ENCODE results near the gene TFIP11.

Gene TFIP11

GRCh38 chr22:26442086-26442756 is 70.1 kb downstream of the TFIP11 start:
- no peaks in the 10 kb centered on the region for H3K4me1 ChIP-seq (ENCODE audit: control insufficient read depth, insufficient read depth, low read length)
- TF ChIP-seq ZNF335 (tag by site-specific recombination; conservative IDR thresholded peaks at IDR 0.05) (no peak), PRDM1 (tag by site-specific recombination; IDR thresholded peaks at IDR 0.05) (0 out of 2 replicates have a peak, but pooled peaks have one; percentile 26), ZNF394 (tag by site-specific recombination; IDR thresholded peaks at IDR 0.05; ENCODE audit: borderline replicate concordance) (no peak; the same call in 1 of the 2 replicates), ZNF704 (tag by site-specific recombination; IDR thresholded peaks at IDR 0.05) (no peak)
- no peak overlapping the region for H3K27ac ChIP-seq (ENCODE audit: extremely low read depth, low read depth, low read length)
- ChIA-PET POLR2A (interaction anchor here (0.7 kb wide), 1 partner anchor 11 kb away, joined by 6 read pairs; no protein-coding TSS in a partner anchor), CTCF (interaction anchor here (2.2 kb wide), 1 partner anchor 19 kb away, joined by 11 read pairs; no protein-coding TSS in a partner anchor)
- H3K9me3 ChIP-seq (ENCODE audit: control insufficient read depth, insufficient read depth, low read depth, low read length), result no peaks in the 10 kb centered on the region
- H3K36me3 ChIP-seq (ENCODE audit: control insufficient read depth in 2 of 2, insufficient read depth in 1 of 2, low read length in 2 of 2), result peaks cover 0 to 7% of the 10 kb centered on the region in 2 experiments; a peak in 1 of 3 replicates
- H3K4me3 ChIP-seq (ENCODE audit: low read depth, low read length), result no peak overlapping the region

All from HEK293 (cell line).